ENCODE measurements around the gene EFNA3.

- TF ChIP-seq CTCF (IDR thresholded peaks at IDR 0.05) (no peak), POLR2A (IDR thresholded peaks at IDR 0.05) (no peak)
These were observed 20.8 kb upstream of the EFNA3 start for GRCh38 chr1:155057788-155058211.
